Cardiac muscle cell (in vitro differentiated cells and primary cell): ENCODE data around the gene DPEP2NB. TPM values are rescaled to one million over a fixed set of nuclear protein-coding genes. Genes with fewer than 3 reads are reported as not detected.

Source experiments
- DNase-seq, 2 donors: peaks; one replicate each; pipeline versions ENCODE4 v3.0.0 to v3.0.0-alpha.2; 2010 to 2017; ENCODE audit warnings: low read depth in 1 of 2, low spot score in 1 of 2
- H3K27ac ChIP-seq: fragments of 200-600 bp; sonication (generic); 2 replicates; pipeline ENCODE4 v1.5.1; 2016
- H3K27me3 ChIP-seq: fragments of 200-600 bp; sonication (generic); 2 replicates; pipeline ENCODE4 v1.6.0; 2016; ENCODE audit warnings: control low read depth
- H3K36me3 ChIP-seq: fragments of 200-600 bp; sonication (generic); 2 replicates; pipeline ENCODE4 v1.5.1; 2016; ENCODE audit warnings: control low read depth
- H3K4me1 ChIP-seq: fragments of 200-600 bp; sonication (generic); 2 replicates; pipeline ENCODE4 v1.8.1; 2017; ENCODE audit warnings: low read depth, mild to moderate bottlenecking, mixed run types
- H3K4me3 ChIP-seq: fragments of 200-600 bp; sonication (generic); 2 replicates; pipeline ENCODE4 v1.5.1; 2016; ENCODE audit warnings: mild to moderate bottlenecking
- H3K9me3 ChIP-seq: fragments of 200-600 bp; sonication (generic); 2 replicates; pipeline ENCODE4 v1.5.1; 2017; ENCODE audit warnings: low read depth, mild to moderate bottlenecking, control low read depth
- polyA plus RNA-seq: library from polyadenylated mRNA; unstranded; fragments of >200 nt; fragmentation: Nextera tagmentation; extraction: Ambion mirVana; gene quantifications from 2 replicates; pipeline ENCODE4 v1.2.1, GENCODE V29; 2016
- total RNA-seq: library from RNA; depleted of rRNA; stranded (reverse); fragments of >200 nt; gene quantifications from 2 replicates; pipeline ENCODE4 v1.2.3, GENCODE V29; 2016
- TF ChIP-seq, protein P1 (sequence below): IDR thresholded peaks from 2 replicates; pipeline ENCODE4 v1.5.1; 2012; ENCODE audit warnings: low read depth, mild to moderate bottlenecking, low read length

DPEP2NB gene
- total and polyA plus RNA-seq, 2 experiments from 2014 or later, result not detected

DNA sequence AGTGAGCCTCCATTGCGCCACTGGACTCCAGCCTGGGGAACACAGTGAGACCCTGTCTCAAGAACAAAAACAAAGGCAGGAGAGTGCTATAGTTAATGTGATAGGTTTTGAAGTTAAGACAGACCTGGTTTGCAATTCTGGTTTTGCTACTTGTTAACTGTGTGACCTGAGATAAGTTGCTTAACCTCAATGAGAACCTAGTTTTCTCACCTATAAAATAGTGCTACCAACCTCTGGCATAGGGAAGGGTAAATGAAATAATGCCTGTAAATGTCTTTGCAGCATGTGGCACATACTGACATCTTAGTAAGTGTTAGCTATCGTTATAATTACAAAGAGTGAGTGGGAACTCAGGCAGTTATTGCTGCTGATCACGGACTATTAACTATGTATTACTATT lies 39.7 kb upstream of the DPEP2NB start:
- H3K27ac ChIP-seq, result no peak overlapping the region
- TF ChIP-seq, protein P1, sequence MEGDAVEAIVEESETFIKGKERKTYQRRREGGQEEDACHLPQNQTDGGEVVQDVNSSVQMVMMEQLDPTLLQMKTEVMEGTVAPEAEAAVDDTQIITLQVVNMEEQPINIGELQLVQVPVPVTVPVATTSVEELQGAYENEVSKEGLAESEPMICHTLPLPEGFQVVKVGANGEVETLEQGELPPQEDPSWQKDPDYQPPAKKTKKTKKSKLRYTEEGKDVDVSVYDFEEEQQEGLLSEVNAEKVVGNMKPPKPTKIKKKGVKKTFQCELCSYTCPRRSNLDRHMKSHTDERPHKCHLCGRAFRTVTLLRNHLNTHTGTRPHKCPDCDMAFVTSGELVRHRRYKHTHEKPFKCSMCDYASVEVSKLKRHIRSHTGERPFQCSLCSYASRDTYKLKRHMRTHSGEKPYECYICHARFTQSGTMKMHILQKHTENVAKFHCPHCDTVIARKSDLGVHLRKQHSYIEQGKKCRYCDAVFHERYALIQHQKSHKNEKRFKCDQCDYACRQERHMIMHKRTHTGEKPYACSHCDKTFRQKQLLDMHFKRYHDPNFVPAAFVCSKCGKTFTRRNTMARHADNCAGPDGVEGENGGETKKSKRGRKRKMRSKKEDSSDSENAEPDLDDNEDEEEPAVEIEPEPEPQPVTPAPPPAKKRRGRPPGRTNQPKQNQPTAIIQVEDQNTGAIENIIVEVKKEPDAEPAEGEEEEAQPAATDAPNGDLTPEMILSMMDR, result no peak
- peaks cover 5% of the 10 kb centered on the region for H3K36me3 ChIP-seq
- no peaks in the 10 kb centered on the region for H3K4me1 ChIP-seq
- H3K9me3 ChIP-seq, result no peaks in the 10 kb centered on the region
- no peak for DNase-seq
- H3K27me3 ChIP-seq, result no peaks in the 10 kb centered on the region
- no peak overlapping the region for H3K4me3 ChIP-seq

- DNase-seq, result no peak
- no peaks in the 10 kb centered on the region for H3K27me3 ChIP-seq
- no peaks in the 10 kb centered on the region for H3K9me3 ChIP-seq
- peaks cover 5% of the 10 kb centered on the region for H3K36me3 ChIP-seq
- no peaks in the 10 kb centered on the region for H3K4me1 ChIP-seq
- TF ChIP-seq, protein P1, result no peak
- no peak overlapping the region for H3K27ac ChIP-seq
- H3K4me3 ChIP-seq, result no peak overlapping the region
Measured at GRCh38 chr16:68049449-68049848, 33.7 kb upstream of the DPEP2NB start.

- H3K9me3 ChIP-seq, result no peaks in the 10 kb centered on the region
- H3K36me3 ChIP-seq, result no peaks in the 10 kb centered on the region
- H3K27ac ChIP-seq, result no peak overlapping the region
- no peak for DNase-seq
- TF ChIP-seq, protein P1, result no peak
- H3K4me3 ChIP-seq, result no peak overlapping the region
- H3K4me1 ChIP-seq, result no peaks in the 10 kb centered on the region
- no peaks in the 10 kb centered on the region for H3K27me3 ChIP-seq
Measured at GRCh38 chr16:68047987-68048386, 32.3 kb upstream of the DPEP2NB start.

DNA sequence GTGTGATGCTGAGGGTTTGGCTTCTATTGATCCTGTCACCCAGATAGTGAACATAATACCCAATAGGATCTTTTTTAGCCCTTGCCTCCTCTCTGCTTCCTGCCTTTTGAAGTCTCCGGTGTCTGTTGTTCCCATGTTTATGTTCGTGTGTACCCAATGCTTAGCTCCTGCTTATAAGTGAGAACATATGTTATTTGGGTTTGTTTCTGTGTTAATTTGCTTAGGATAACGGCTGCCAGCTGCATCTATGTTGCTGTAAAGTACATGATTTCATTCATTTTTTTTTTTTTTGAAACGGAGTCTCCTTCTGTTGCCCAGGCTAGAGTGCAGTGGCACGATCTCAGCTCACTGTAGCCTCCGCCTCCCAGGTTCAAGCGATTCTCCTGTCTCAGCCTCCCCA lies 30.4 kb upstream of the DPEP2NB start:
- TF ChIP-seq, protein P1, result no peak
- no peaks in the 10 kb centered on the region for H3K4me1 ChIP-seq

GRCh38 chr16:68041783-68042182 lies 26.1 kb upstream of the DPEP2NB start:
- Histone ChIP-seq H3K27ac (no peak overlapping the region), H3K36me3 (no peaks in the 10 kb centered on the region), H3K4me1 (no peaks in the 10 kb centered on the region), H3K27me3 (no peaks in the 10 kb centered on the region), H3K9me3 (no peaks in the 10 kb centered on the region), H3K4me3 (no peak overlapping the region)
- TF ChIP-seq, protein P1, result no peak
- no peak for DNase-seq

More for the DNA sequence above, 30.4 kb upstream of the DPEP2NB start:
- no peak overlapping the region for H3K27ac ChIP-seq
- no peaks in the 10 kb centered on the region for H3K9me3 ChIP-seq
- no peak for DNase-seq
- no peaks in the 10 kb centered on the region for H3K36me3 ChIP-seq
- H3K27me3 ChIP-seq, result no peaks in the 10 kb centered on the region
- H3K4me3 ChIP-seq, result no peak overlapping the region
